HepG2 (cell line): ENCODE results near the gene FKBP5. TPM values are rescaled to one million over a fixed set of nuclear protein-coding genes. Genes with fewer than 3 reads are reported as not detected.
A peak's percentile ranks its signal among the peaks of the same experiment; 100 is the strongest.

Source experiments
- ASH2L ChIP-seq: fragments of 300-600, 200-600 bp; sonication (generic); IDR thresholded peaks from 2 replicates; pipeline ENCODE4 v1.7.0; 2017; ENCODE audit warnings: low read depth, mild to moderate bottlenecking, moderate library complexity, mixed read lengths, low read length; ENCODE audit not compliant: insufficient read length
- FOSL2 ChIP-seq: sonication (generic); formaldehyde crosslinking; IDR thresholded peaks from 2 replicates; pipeline ENCODE4 v1.4.0; 2020; ENCODE audit warnings: missing genetic modification reagents
- GATAD2A ChIP-seq: IDR thresholded peaks from 2 replicates; pipeline ENCODE4 v1.6.1; 2016
- HNF4A ChIP-seq: sonication (generic); formaldehyde crosslinking; IDR thresholded peaks from 2 replicates; pipeline ENCODE4 v1.4.0; 2020; ENCODE audit warnings: missing genetic modification reagents
- KAT8 ChIP-seq: IDR thresholded peaks from 2 replicates; pipeline ENCODE4 v1.6.1; 2016; ENCODE audit warnings: missing genetic modification reagents, missing compliant biosample characterization
- NR2F6 ChIP-seq, 2 experiments: IDR thresholded peaks; 2 replicates each; pipeline ENCODE4 v1.6.1; 2016; ENCODE audit warnings: antibody characterized with exemption in 1 of 2, mild to moderate bottlenecking in 1 of 2
- PLRG1 ChIP-seq: fragments of 450-650 bp; conservative IDR thresholded peaks from 2 replicates; pipeline ENCODE4 v1.6.1; 2016
- SKI ChIP-seq: fragments of 450-650 bp; IDR thresholded peaks from one replicate; pipeline ENCODE4 v1.6.1; 2018; ENCODE audit warnings: mild to moderate bottlenecking; ENCODE audit not compliant: partially characterized antibody
- SMC3 ChIP-seq: IDR thresholded peaks from 2 replicates; pipeline ENCODE4 v1.6.1; 2011; ENCODE audit warnings: low read length, improper control_type of control experiment
- SOX13 ChIP-seq, 3 experiments: fragments of 450-650 bp in 1 of 3; sonication (generic) in 1 of 3; formaldehyde crosslinking in 1 of 3; IDR thresholded peaks in 2 of 3; conservative IDR thresholded peaks in 1 of 3; 2 replicates each; pipeline versions ENCODE4 v1.5.0 to v1.6.1; 2016 to 2020; ENCODE audit warnings: antibody characterized with exemption in 1 of 3, mild to moderate bottlenecking in 1 of 3, missing compliant biosample characterization in 1 of 3, missing genetic modification reagents in 1 of 3, moderate library complexity in 1 of 3
- SOX5 ChIP-seq: IDR thresholded peaks from 2 replicates; pipeline ENCODE4 v1.6.1; 2016; ENCODE audit warnings: borderline replicate concordance
- ZBTB42 ChIP-seq: sonication (generic); formaldehyde crosslinking; IDR thresholded peaks from 2 replicates; pipeline ENCODE4 v1.5.0; 2020; ENCODE audit warnings: mild to moderate bottlenecking, missing genetic modification reagents
- ZNF44 ChIP-seq: sonication (generic); formaldehyde crosslinking; IDR thresholded peaks from 2 replicates; pipeline ENCODE4 v1.5.1; 2020; ENCODE audit warnings: mild to moderate bottlenecking, missing genetic modification reagents
- ZNF724P ChIP-seq: sonication (generic); formaldehyde crosslinking; IDR thresholded peaks from 2 replicates; pipeline ENCODE4 v1.8.0; 2022; ENCODE audit warnings: missing genetic modification reagents, borderline replicate concordance
- polyA plus RNA-seq, 8 experiments: library from polyadenylated mRNA; depleted of rRNA in 3 of 8; stranded (reverse) in 7 of 8; unstranded in 1 of 8; fragments of >200 nt; fragmentation: Illumina TruSeq in 4 of 8; extraction: Trizol in 4 of 8; gene quantifications; 2 replicates each; pipeline versions ENCODE4 v1.2.1 to v1.2.3, GENCODE V29; 2011 to 2016; ENCODE audit warnings: low read depth in 4 of 8, missing spikeins in 1 of 8, mixed read lengths in 1 of 8; ENCODE audit not compliant: insufficient read depth in 1 of 8
- total RNA-seq, 5 experiments: library from RNA; depleted of rRNA; stranded (reverse); fragments of >200 nt; fragmentation: Illumina TruSeq; extraction: Trizol; gene quantifications; 2 replicates each; pipeline ENCODE4 v1.2.3, GENCODE V29; 2016; ENCODE audit warnings: low read depth in 1 of 5
- TF ChIP-seq, protein P1 (sequence below): sonication (generic); formaldehyde crosslinking; IDR thresholded peaks from 2 replicates; pipeline ENCODE4 v1.9.0; 2021; ENCODE audit warnings: missing genetic modification reagents, borderline replicate concordance
- TF ChIP-seq, protein P2 (sequence below): sonication (generic); formaldehyde crosslinking; conservative IDR thresholded peaks from 2 replicates; pipeline ENCODE4 v1.8.1; 2023; ENCODE audit warnings: missing genetic modification reagents
- TF ChIP-seq, protein P3 (sequence below): sonication (generic); formaldehyde crosslinking; IDR thresholded peaks from 2 replicates; pipeline ENCODE4 v1.5.1; 2020; ENCODE audit warnings: mild to moderate bottlenecking, missing genetic modification reagents
- TF ChIP-seq, protein P4 (sequence below): sonication (generic); formaldehyde crosslinking; IDR thresholded peaks from 2 replicates; pipeline ENCODE4 v1.4.0; 2020; ENCODE audit warnings: missing genetic modification reagents
- TF ChIP-seq, protein P5 (sequence below): sonication (generic); formaldehyde crosslinking; IDR thresholded peaks from 2 replicates; pipeline ENCODE4 v1.4.0; 2020; ENCODE audit warnings: missing genetic modification reagents

FKBP5 gene
- total and polyA plus RNA-seq, 2 of the 13 experiments (the other 11 are each of a cell fraction or from before 2014, with no cell fraction given), result 8.0 to 17.4 TPM

DNA sequence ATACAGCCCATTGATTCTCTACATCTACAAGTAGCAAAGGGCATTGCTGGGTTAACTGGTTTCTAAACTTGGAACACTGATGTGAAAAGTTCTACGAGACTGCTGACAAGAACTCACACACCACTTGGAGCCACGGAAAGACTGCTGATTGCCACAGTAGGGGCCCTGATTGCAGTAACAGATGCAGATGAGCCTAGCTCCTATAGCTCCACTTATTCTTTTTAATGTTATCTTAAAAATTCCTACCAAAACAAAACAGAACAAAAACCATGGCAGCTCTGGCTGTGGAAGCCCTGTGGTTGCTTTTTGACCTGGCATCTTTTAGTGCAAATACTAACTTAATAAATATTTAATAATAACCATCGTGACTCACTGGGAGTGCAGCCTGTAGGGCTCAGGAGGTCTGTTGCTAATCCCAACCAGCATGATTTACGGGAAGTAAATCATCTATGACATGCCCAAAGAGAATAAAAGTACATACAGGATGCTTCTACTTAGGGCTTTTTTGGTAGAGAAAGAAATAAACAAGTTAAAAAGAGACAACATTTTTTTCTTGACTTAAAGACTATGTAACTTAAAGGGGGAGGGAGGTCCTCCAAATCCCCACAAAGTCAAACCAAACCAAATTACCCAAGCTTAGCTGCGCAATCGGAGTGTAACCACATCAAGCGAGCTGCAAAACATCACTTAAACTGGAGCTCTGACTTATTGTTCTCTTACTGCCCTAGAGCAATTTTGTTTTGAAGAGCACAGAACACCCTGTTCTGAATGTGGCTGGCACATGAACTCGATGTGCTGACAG lies 87.2 kb downstream of the FKBP5 start (continued):
- TF ChIP-seq, protein P1, sequence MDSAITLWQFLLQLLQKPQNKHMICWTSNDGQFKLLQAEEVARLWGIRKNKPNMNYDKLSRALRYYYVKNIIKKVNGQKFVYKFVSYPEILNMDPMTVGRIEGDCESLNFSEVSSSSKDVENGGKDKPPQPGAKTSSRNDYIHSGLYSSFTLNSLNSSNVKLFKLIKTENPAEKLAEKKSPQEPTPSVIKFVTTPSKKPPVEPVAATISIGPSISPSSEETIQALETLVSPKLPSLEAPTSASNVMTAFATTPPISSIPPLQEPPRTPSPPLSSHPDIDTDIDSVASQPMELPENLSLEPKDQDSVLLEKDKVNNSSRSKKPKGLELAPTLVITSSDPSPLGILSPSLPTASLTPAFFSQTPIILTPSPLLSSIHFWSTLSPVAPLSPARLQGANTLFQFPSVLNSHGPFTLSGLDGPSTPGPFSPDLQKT (CRISPR knock-in tag), result no peak
- TF ChIP-seq GATAD2A (peak; percentile 67), ZBTB42 (CRISPR knock-in tag) (no peak), KAT8 (CRISPR knock-in tag) (0 out of 2 replicates have a peak, but pooled peaks have one; percentile 25), ZNF724P (0 out of 2 replicates have a peak, but pooled peaks have one; percentile 19), ASH2L (peak; percentile 62), PLRG1 (no peak), SMC3 (no peak), NR2F6 (IDR thresholded peaks at IDR 0.05) (no peak), NR2F6 (CRISPR knock-in tag; IDR thresholded peaks at IDR 0.05) (0 out of 2 replicates have a peak, but pooled peaks have one; percentile 20), ZNF44 (CRISPR knock-in tag) (no peak), SOX5 (CRISPR knock-in tag) (peak; percentile 59; the same call in 1 of the 2 replicates), SOX13 (IDR thresholded peaks at IDR 0.05) (no peak), SOX13 (CRISPR knock-in tag; conservative IDR thresholded peaks at IDR 0.05 in 1 of 2, IDR thresholded peaks at IDR 0.05 in 1 of 2) (peak in 1 of 2 experiments; percentile 77; a peak in 2 of 4 replicates), HNF4A (no peak), FOSL2 (CRISPR knock-in tag) (peak; percentile 63), SKI (no peak)
- TF ChIP-seq, protein P2, sequence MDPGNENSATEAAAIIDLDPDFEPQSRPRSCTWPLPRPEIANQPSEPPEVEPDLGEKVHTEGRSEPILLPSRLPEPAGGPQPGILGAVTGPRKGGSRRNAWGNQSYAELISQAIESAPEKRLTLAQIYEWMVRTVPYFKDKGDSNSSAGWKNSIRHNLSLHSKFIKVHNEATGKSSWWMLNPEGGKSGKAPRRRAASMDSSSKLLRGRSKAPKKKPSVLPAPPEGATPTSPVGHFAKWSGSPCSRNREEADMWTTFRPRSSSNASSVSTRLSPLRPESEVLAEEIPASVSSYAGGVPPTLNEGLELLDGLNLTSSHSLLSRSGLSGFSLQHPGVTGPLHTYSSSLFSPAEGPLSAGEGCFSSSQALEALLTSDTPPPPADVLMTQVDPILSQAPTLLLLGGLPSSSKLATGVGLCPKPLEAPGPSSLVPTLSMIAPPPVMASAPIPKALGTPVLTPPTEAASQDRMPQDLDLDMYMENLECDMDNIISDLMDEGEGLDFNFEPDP (CRISPR knock-in tag), result 0 out of 2 replicates have a peak, but pooled peaks have one; percentile 76
- TF ChIP-seq, protein P3, sequence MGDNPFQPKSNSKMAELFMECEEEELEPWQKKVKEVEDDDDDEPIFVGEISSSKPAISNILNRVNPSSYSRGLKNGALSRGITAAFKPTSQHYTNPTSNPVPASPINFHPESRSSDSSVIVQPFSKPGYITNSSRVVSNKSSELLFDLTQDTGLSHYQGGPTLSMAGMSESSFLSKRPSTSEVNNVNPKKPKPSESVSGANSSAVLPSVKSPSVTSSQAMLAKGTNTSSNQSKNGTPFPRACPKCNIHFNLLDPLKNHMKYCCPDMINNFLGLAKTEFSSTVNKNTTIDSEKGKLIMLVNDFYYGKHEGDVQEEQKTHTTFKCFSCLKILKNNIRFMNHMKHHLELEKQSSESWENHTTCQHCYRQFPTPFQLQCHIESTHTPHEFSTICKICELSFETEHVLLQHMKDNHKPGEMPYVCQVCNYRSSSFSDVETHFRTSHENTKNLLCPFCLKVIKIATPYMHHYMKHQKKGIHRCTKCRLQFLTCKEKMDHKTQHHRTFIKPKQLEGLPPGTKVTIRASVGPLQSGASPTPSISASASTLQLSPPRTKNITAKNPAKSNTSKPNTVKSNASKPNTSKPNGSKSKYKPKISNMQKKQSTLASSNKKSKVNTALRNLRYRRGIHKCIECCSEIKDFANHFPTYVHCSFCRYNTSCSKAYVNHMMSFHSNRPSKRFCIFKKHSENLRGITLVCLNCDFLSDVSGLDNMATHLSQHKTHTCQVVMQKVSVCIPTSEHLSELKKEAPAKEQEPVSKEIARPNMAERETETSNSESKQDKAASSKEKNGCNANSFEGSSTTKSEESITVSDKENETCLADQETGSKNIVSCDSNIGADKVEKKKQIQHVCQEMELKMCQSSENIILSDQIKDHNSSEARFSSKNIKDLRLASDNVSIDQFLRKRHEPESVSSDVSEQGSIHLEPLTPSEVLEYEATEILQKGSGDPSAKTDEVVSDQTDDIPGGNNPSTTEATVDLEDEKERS, result no peak
- TF ChIP-seq, protein P4, sequence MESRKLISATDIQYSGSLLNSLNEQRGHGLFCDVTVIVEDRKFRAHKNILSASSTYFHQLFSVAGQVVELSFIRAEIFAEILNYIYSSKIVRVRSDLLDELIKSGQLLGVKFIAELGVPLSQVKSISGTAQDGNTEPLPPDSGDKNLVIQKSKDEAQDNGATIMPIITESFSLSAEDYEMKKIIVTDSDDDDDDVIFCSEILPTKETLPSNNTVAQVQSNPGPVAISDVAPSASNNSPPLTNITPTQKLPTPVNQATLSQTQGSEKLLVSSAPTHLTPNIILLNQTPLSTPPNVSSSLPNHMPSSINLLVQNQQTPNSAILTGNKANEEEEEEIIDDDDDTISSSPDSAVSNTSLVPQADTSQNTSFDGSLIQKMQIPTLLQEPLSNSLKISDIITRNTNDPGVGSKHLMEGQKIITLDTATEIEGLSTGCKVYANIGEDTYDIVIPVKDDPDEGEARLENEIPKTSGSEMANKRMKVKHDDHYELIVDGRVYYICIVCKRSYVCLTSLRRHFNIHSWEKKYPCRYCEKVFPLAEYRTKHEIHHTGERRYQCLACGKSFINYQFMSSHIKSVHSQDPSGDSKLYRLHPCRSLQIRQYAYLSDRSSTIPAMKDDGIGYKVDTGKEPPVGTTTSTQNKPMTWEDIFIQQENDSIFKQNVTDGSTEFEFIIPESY (CRISPR knock-in tag), result peak; percentile 11; the same call in 1 of the 2 replicates
- TF ChIP-seq, protein P5, sequence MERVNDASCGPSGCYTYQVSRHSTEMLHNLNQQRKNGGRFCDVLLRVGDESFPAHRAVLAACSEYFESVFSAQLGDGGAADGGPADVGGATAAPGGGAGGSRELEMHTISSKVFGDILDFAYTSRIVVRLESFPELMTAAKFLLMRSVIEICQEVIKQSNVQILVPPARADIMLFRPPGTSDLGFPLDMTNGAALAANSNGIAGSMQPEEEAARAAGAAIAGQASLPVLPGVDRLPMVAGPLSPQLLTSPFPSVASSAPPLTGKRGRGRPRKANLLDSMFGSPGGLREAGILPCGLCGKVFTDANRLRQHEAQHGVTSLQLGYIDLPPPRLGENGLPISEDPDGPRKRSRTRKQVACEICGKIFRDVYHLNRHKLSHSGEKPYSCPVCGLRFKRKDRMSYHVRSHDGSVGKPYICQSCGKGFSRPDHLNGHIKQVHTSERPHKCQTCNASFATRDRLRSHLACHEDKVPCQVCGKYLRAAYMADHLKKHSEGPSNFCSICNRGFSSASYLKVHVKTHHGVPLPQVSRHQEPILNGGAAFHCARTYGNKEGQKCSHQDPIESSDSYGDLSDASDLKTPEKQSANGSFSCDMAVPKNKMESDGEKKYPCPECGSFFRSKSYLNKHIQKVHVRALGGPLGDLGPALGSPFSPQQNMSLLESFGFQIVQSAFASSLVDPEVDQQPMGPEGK (CRISPR knock-in tag), result peak; percentile 24; the same call in 1 of the 2 replicates
